HepG2 (cell line): ENCODE results near the gene AKAP1. TPM values are rescaled to one million over a fixed set of nuclear protein-coding genes. Genes with fewer than 3 reads are reported as not detected.
A peak's percentile ranks its signal among the peaks of the same experiment; 100 is the strongest.

Experiments
- ARID4A ChIP-seq: sonication (generic); formaldehyde crosslinking; IDR thresholded peaks from 2 replicates; pipeline ENCODE4 v1.5.0; 2020; ENCODE audit warnings: mild to moderate bottlenecking, missing genetic modification reagents, borderline replicate concordance
- BRD4 ChIP-seq: sonication (generic); formaldehyde crosslinking; IDR thresholded peaks from 2 replicates; pipeline ENCODE4 v1.4.0; 2020; ENCODE audit warnings: missing genetic modification reagents
- CENPX ChIP-seq: sonication (generic); formaldehyde crosslinking; IDR thresholded peaks from 2 replicates; pipeline ENCODE4 v1.9.0; 2021; ENCODE audit warnings: mild to moderate bottlenecking, missing genetic modification reagents, moderate library complexity
- CHCHD3 ChIP-seq: sonication (generic); formaldehyde crosslinking; IDR thresholded peaks from 2 replicates; pipeline ENCODE4 v1.8.0; 2022; ENCODE audit warnings: mild to moderate bottlenecking, missing genetic modification reagents, moderate library complexity
- ESRRA ChIP-seq: sonication (generic); formaldehyde crosslinking; IDR thresholded peaks from 2 replicates; pipeline ENCODE4 v1.5.1; 2020; ENCODE audit warnings: mild to moderate bottlenecking, low read depth, missing genetic modification reagents
- GATAD2A ChIP-seq: IDR thresholded peaks from 2 replicates; pipeline ENCODE4 v1.6.1; 2016
- KAT8 ChIP-seq: IDR thresholded peaks from 2 replicates; pipeline ENCODE4 v1.6.1; 2016; ENCODE audit warnings: missing genetic modification reagents, missing compliant biosample characterization
- MEIS1 ChIP-seq: sonication (generic); formaldehyde crosslinking; IDR thresholded peaks from 2 replicates; pipeline ENCODE4 v1.9.0; 2021; ENCODE audit warnings: mild to moderate bottlenecking, missing genetic modification reagents, moderate library complexity, borderline replicate concordance
- MTA3 ChIP-seq: sonication (generic); formaldehyde crosslinking; IDR thresholded peaks from 2 replicates; pipeline ENCODE4 v1.4.0; 2020; ENCODE audit warnings: missing genetic modification reagents
- NFRKB ChIP-seq: fragments of 450-650 bp; IDR thresholded peaks from 2 replicates; pipeline ENCODE4 v1.6.1; 2017
- POLR2A ChIP-seq, 2 experiments: IDR thresholded peaks; 2 replicates each; pipeline ENCODE4 v1.6.1; 2011; ENCODE audit warnings: low read depth in 2 of 2, low read length in 2 of 2, mild to moderate bottlenecking in 1 of 2, moderate library complexity in 1 of 2; ENCODE audit not compliant: insufficient read depth in 1 of 2
- RBAK ChIP-seq: sonication (generic); formaldehyde crosslinking; IDR thresholded peaks from 2 replicates; pipeline ENCODE4 v1.5.1; 2020; ENCODE audit warnings: mild to moderate bottlenecking, missing genetic modification reagents
- REXO4 ChIP-seq: sonication (generic); formaldehyde crosslinking; IDR thresholded peaks from 2 replicates; pipeline ENCODE4 v1.8.0; 2022; ENCODE audit warnings: missing genetic modification reagents, mild to moderate bottlenecking, borderline replicate concordance
- RXRA ChIP-seq: sonication (generic); formaldehyde crosslinking; IDR thresholded peaks from 2 replicates; pipeline ENCODE4 v1.5.1; 2020; ENCODE audit warnings: missing genetic modification reagents
- SP4 ChIP-seq: sonication (generic); formaldehyde crosslinking; IDR thresholded peaks from 2 replicates; pipeline ENCODE4 v1.8.1; 2023; ENCODE audit warnings: mild to moderate bottlenecking, missing genetic modification reagents
- SP5 ChIP-seq: IDR thresholded peaks from 2 replicates; pipeline ENCODE4 v1.6.1; 2016; ENCODE audit warnings: low read depth, borderline replicate concordance
- TFAP4 ChIP-seq: sonication (generic); IDR thresholded peaks from 2 replicates; pipeline ENCODE4 v1.6.1; 2016; ENCODE audit warnings: low read depth, borderline replicate concordance
- THAP11 ChIP-seq: IDR thresholded peaks from 2 replicates; pipeline ENCODE4 v1.6.1; 2016; ENCODE audit warnings: missing biosample characterization, missing genetic modification reagents
- ZBTB10 ChIP-seq: sonication (generic); formaldehyde crosslinking; IDR thresholded peaks from 2 replicates; pipeline ENCODE4 v1.4.0; 2020; ENCODE audit warnings: missing genetic modification reagents, borderline replicate concordance
- ZNF207 ChIP-seq: fragments of 450-650 bp; IDR thresholded peaks from 2 replicates; pipeline ENCODE4 v1.6.1; 2016; ENCODE audit warnings: antibody characterized with exemption, borderline replicate concordance
- ZNF580 ChIP-seq: IDR thresholded peaks from 2 replicates; pipeline ENCODE4 v1.6.1; 2016; ENCODE audit warnings: low read depth, borderline replicate concordance
- ZNF761 ChIP-seq: sonication (generic); formaldehyde crosslinking; conservative IDR thresholded peaks from 2 replicates; pipeline ENCODE4 v1.4.0; 2020; ENCODE audit warnings: mild to moderate bottlenecking, missing genetic modification reagents
- ZNF83 ChIP-seq: sonication (generic); formaldehyde crosslinking; IDR thresholded peaks from 2 replicates; pipeline ENCODE4 v1.4.0; 2020; ENCODE audit warnings: missing genetic modification reagents, mild to moderate bottlenecking, borderline replicate concordance
- ZNF879 ChIP-seq: sonication (generic); formaldehyde crosslinking; IDR thresholded peaks from 2 replicates; pipeline ENCODE4 v1.8.1; 2023; ENCODE audit warnings: missing genetic modification reagents
- polyA plus RNA-seq, 8 experiments: library from polyadenylated mRNA; depleted of rRNA in 3 of 8; stranded (reverse) in 7 of 8; unstranded in 1 of 8; fragments of >200 nt; fragmentation: Illumina TruSeq in 4 of 8; extraction: Trizol in 4 of 8; gene quantifications; 2 replicates each; pipeline versions ENCODE4 v1.2.1 to v1.2.3, GENCODE V29; 2011 to 2016; ENCODE audit warnings: low read depth in 4 of 8, missing spikeins in 1 of 8, mixed read lengths in 1 of 8; ENCODE audit not compliant: insufficient read depth in 1 of 8
- total RNA-seq, 5 experiments: library from RNA; depleted of rRNA; stranded (reverse); fragments of >200 nt; fragmentation: Illumina TruSeq; extraction: Trizol; gene quantifications; 2 replicates each; pipeline ENCODE4 v1.2.3, GENCODE V29; 2016; ENCODE audit warnings: low read depth in 1 of 5

The AKAP1 gene
- total and polyA plus RNA-seq, 2 of the 13 experiments (the other 11 are each of a cell fraction or from before 2014, with no cell fraction given), result 101 to 131 TPM

GRCh38 chr17:57084802-57085447, at the start of gene AKAP1 (continued):
- TF ChIP-seq ZNF580, result peak; percentile 73; the same call in 1 of the 2 replicates
- TF ChIP-seq ARID4A, result peak; percentile 48; the same call in 1 of the 2 replicates
- peak; percentile 87 to 95 for TF ChIP-seq POLR2A (IDR thresholded peaks at IDR 0.05; ENCODE audit: insufficient read depth in 1 of 2, low read depth in 2 of 2, low read length in 2 of 2)
- TF ChIP-seq TFAP4, result peak; percentile 91; the same call in 1 of the 2 replicates
- peak; percentile 78 for TF ChIP-seq RXRA (CRISPR knock-in tag)
- no peak for TF ChIP-seq NFRKB
- TF ChIP-seq ZBTB10 (CRISPR knock-in tag), result peak; percentile 42; the same call in 1 of the 2 replicates
- TF ChIP-seq ZNF83, result no peak
- peak; percentile 91 for TF ChIP-seq KAT8
- 0 out of 2 replicates have a peak, but pooled peaks have one; percentile 29 for TF ChIP-seq GATAD2A
- TF ChIP-seq SP4 (CRISPR knock-in tag), result peak; percentile 73
- TF ChIP-seq ZNF207, result no peak
- peak; percentile 82 for TF ChIP-seq THAP11
- TF ChIP-seq ZNF879 (CRISPR knock-in tag), result no peak; the same call in 1 of the 2 replicates
- TF ChIP-seq REXO4, result no peak
- TF ChIP-seq RBAK, result peak; percentile 52; the same call in 1 of the 2 replicates
- 0 out of 2 replicates have a peak, but pooled peaks have one; percentile 46 for TF ChIP-seq SP5 (CRISPR knock-in tag)
- no peak for TF ChIP-seq CENPX (CRISPR knock-in tag)
- no peak; the same call in 1 of the 2 replicates for TF ChIP-seq ESRRA (CRISPR knock-in tag)
- no peak; the same call in 1 of the 2 replicates for TF ChIP-seq MEIS1 (CRISPR knock-in tag)
- TF ChIP-seq MTA3 (CRISPR knock-in tag), result no peak
- TF ChIP-seq ZNF761 (CRISPR knock-in tag), result no peak
- TF ChIP-seq BRD4 (CRISPR knock-in tag), result peak; percentile 70; the same call in 1 of the 2 replicates
- peak; percentile 86; the same call in 1 of the 2 replicates for TF ChIP-seq CHCHD3
